ENCODE data around the gene SERHL2.
"Not testable (repeated sequence)": the region's sequence is repeated elsewhere in the genome, so short reads cannot be mapped to it uniquely, and the experiment has no call there.

The SERHL2 gene

DNA sequence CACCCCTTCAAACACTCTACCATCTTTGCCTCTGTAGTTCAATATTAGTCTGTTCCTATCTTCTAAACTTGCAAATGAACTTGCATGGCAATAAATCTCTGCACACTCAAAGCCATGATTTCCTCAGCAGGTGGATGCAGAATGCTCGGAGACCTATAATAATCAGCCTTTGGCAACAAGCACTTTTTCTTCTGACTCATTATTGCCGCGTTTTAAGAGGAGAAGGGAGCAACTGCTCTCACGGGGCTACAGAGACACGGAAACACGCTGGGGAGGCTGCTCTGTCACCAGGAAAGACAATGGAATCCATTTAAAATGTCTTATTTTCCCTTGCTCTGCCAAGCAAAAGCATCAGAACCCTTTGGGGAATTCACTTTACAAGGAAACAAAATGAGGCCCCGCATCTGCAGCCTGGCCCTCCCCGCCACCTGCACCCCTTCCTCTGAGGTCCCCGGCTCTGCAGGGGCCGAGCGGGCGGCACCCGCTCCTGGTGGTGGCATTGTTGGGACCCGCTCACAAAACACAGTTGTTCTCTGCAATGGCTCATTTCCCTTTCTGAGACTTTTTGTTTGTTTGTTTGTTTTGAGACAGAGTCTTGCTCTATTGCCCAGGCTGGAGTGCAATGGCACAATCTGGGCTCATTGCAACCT lies 18.5 kb upstream of the SERHL2 start:
- not testable (repeated sequence) for DNase-seq (ENCODE audit: low read depth in 2 of 2)

DNA sequence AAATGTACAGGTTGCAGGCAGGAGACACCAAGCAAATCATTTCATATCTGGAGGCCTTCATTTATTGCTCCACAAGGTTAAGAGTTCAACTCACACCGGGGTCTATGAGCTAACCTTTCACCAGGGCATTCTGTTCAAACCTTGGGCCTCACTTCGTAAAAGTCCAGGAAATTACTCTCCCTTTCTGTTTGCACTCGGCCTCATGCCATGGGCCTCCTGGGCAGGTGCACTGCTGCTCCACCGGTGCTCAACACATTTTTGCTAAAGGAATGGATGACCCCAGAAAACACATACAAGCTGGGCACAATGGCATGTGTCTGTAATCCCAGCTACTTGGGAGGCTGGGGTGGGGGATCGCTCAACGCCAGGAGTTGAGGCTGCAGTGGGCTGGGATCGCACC lies 17.6 kb upstream of the SERHL2 start:
- no peak for DNase-seq (ENCODE audit: low read depth in 2 of 2)

DNA sequence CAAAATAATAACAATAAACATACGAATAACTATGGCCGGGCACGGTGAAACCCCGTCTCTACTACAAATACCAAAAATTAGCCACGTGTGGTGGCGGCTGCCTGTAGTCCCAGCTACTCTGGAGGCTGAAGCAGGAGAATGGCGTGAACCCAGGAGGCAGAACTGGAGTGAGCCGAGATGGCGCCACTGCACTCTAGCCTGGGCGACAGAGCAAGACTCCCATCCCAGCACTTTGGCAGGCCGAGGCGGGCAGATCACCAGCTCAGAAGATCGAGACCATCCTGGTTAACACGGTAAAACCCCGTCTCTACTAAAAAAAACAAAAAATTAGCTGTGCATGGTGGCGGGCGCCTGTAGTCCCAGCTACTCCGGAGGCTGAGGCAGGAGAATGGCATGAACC lies 17.1 kb upstream of the SERHL2 start:
- DNase-seq (ENCODE audit: low read depth in 2 of 2) = not testable (repeated sequence)

DNA sequence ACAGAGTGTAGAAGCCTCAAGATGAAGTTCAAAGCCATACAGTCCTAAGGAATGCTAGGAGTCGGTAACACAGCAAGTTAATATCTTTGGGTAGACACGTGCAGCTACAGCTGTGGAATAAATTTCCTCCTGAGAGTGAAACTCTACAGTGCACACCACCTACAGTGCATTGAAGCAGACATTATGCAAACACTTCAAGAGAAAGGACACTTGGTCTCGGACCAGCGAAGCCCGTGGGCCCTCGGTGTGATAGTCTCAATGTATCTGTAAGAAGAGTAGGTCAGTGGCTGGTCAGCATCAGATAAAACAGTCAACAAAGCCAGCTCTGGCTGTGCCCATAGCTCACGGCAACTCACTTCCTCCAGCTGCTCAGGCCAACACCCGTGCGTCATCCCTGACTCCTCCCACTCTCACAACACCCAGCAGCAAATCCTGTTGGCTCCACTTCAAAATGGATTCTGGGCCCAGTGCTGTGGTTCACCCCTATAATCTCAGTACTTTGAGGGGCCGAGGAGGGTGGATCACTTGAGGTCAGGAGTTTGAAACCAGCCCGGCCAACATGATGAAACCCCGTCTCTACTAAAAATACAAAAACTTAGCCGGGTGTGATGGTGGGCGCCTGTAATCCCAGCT lies 16.4 kb upstream of the SERHL2 start:
- not testable (repeated sequence) for DNase-seq (ENCODE audit: low read depth in 2 of 2)

DNA sequence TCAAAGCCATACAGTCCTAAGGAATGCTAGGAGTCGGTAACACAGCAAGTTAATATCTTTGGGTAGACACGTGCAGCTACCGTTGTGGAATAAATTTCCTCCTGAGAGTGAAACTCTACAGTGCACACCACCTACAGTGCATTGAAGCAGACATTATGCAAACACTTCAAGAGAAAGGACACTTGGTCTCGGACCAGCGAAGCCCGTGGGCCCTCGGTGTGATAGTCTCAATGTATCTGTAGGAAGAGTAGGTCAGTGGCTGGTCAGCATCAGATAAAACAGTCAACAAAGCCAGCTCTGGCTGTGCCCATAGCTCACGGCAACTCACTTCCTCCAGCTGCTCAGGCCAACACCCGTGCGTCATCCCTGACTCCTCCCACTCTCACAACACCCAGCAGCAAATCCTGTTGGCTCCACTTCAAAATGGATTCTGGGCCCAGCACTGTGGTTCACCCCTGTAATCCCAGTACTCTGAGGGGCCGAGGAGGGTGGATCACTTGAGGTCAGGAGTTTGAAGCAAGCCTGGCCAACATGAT lies 14.5 kb upstream of the SERHL2 start:
- DNase-seq (ENCODE audit: low read depth in 2 of 2) = not testable (repeated sequence)

DNA sequence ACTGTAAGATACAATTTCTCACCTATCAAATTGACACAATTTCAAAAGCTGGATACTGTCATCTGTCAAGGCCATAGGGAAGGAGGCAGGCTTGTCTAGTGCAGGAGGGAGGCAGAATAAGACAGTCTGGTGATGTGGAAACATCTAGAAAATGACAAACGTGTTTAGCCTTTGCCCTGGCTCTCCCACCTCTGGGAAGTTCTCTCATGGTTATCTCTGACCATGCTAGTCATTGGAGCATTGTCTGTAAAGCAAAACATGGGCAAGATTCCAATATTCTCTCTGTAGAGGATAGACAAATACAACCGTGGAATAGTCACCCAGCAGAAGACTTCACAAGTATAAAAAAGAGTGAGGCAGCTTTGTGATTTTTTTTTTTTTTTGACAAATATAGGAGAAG lies 9.1 kb upstream of the SERHL2 start:
- no peak for DNase-seq (ENCODE audit: low read depth in 2 of 2)

DNA sequence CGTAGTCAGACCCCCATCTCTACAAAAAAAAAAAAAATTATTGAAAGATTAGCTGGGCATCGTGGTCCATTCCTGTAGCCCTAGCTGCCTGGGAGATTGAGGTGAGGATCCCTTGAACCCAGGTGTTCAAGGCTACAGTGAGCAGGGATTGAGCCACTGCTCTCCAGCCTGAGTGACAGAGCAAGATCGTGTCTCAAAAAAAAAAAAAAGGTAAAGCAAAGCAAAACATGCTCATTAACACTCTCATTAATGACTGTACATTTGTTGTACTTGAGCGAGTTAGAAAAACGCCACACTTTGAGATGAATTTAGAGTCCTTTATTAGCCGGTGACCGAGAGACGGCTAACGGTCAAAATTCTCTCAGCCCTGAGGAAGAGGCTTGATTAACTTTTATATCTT lies 6.2 kb upstream of the SERHL2 start:
- DNase-seq (ENCODE audit: low read depth in 2 of 2) = no peak

DNA sequence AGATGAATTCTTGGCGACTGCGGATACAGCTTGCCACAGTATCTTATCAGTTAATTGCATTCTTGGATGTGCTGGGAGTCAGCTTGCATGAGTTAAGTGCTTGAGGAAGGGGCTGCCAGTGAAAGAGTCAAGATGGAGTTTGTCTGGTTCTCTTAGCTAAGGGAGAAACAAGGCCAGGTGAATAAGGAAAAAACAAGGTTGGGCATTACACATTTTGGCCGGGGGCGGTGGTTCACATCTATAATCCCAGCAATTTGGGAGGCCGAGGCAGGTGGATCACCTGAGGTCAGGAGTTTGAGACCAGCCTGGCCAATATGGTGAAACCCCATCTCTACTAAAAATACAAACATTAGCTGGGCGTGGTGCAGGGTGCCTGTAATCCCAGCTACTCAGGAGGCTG lies 5.6 kb upstream of the SERHL2 start:
- not testable (repeated sequence) for DNase-seq (ENCODE audit: low read depth in 2 of 2)

DNA sequence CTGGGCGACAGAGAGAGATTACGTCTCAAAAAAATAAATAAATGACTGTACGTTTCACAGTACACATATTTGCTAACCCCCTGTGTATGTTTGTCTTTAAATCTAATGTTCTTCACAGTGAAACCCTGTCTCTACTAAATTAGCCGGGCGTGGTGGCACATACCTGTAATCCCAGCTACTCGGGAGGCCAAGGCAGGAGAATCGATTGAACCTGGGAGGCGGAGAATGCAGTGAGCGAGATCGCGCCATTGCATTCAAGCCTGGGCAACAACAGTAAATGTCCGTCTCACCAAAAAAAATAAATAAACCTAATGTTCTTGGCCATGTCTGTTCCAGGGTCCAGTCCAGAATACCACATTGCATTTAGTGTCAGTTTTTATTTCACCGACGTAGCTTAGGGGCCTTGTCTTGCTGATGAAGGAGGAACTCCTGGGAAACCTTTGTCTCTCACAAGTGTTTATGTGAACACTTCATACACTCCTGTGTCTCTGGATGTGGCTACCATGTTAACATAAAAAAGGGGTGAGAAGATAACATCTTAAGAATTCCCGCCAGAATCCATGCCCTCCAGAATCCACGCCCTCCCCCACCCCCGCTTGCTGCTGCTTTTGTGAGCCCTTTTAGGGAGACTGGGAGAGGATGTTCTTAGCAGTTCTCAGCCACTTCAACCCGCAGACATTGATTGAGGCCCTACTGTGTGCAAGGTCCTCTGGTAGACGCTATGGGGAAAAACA lies 5.0 kb upstream of the SERHL2 start:
- no peak for DNase-seq (ENCODE audit: low read depth in 2 of 2)

DNA sequence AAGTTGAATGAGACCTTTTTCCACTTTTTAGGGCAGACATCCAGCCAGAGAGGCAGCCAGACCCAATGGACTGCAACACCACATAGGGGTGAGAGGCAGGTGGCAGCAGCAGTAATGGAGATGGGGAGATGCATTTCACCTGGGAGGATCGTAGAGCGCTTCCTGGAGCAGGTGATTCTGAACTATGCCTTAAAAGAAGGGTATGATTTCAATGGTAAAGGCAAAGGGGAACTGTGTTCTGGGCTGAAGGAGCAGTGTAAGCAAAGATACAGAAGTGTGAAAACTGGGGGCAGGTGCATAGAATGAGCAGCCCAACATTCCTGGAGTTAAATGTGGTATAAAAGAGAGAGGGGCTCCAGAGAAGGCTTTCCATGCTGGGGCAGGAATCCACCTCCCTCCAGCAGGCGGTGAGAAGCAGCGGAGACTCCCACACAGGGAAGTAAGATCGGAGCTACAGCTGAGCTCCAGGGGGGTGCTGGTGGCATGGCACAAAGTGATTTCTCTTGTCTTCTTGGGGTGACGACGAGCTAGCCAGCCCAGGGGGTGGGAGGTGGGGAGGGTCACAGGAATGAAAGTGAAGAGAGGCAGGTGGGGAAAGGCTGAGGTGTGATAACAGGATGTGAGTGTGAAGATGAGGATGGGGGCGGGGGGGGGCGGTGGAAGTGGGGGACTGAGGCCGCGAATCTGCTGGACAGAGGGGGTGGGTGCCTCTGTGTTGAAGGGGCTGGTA lies 4.3 kb upstream of the SERHL2 start:
- DNase-seq (ENCODE audit: low read depth in 2 of 2) = no peak

DNA sequence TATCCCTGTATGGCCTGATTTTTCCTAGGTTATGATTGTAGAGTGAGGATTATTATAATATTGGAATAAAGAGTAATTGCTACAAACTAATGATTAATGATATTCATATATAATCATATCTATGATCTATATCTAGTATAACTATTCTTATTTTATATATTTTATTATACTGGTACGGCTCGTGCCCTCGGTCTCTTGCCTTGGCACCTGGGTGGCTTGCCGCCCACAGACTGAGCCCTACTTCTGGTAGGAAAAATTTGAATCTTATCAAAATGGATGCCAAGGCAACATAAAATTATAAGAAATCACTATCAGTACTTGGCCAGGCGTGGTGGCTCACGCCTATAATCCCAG lies 1.5 kb upstream of the SERHL2 start:
- not testable (repeated sequence) for DNase-seq (ENCODE audit: low read depth in 2 of 2)

DNA sequence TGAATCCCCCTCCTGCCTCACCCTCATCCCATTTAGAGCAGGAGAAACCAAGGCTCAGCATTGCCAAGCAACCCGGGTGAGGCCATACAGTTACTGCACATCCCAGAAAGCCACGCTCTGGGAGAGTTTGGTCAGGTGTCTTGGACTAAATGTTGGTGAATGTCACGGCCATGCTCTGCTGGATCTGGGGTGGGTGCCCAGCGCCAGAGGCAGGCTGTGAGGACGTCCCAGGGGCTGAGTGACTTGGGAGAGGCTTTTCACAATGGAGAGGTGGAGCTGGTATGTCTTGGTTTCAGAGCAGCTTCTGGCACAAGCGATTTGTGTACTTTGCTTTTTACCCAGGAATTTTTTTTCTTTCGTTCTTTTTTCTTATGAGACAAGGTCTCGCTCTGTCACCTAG lies 6.6 kb downstream of the SERHL2 start:
- no peak for DNase-seq (ENCODE audit: low read depth in 2 of 2)

DNA sequence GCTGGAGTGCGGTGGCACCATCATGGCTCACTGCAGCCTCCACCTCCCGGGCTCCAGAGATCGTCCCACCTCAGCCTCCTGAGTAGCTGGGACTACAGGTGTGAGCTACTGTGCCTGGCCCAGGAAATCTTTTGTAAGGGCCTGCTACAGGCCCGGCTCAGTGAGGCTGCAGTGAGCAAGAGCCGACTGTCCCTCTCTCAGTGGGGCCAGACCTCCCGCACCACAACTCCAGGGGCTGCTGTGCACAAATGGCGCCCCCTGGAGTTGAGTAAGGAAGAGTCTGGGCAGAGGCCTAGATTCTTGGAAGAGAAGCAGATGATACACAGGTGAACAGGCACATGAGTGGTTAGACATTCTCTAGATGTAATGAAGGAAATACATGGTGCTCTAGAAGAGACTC lies 7.0 kb downstream of the SERHL2 start:
- DNase-seq (ENCODE audit: low read depth in 2 of 2) = no peak

DNA sequence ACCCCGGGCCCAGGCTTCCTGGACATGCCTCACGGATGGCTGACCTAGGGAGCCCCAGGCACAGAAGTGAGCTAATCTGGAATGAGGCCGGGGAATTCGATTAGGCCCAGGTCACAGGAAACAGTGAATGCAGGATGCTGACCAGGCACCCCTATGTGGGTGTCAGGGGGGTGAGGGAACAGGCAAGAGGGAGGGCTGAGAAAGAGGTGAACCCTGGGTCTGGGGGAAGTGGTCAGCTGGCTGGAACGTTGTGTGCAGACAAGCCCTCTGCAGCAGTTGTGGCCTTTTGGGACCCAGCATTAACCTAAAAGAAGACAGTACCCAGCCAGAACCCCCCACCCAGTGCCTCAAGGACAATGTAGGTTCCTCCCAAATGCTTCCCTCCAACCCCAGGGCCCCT lies 8.1 kb downstream of the SERHL2 start:
- DNase-seq (ENCODE audit: low read depth in 2 of 2) = no peak

DNA sequence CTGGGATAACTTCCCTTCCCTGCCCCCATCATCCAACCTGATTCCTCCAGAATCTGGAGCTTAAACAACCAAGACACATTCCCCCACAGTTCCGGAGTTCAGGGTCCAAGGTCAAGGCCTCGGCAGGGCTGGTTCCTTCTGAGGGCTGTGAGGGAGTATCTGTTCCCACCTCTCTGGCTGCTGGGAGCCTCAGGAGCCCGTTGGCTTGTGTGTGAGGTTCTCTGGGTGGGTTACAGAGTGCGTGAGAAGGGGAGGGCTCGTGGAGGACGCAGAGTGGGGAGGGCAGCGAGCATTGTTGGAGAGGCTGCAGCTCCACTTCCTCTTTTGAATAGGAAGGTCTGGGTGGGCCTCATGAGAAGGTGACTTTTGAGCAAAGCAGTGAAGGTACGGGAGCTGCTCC lies 8.5 kb downstream of the SERHL2 start:
- DNase-seq (ENCODE audit: low read depth in 2 of 2) = no peak

DNA sequence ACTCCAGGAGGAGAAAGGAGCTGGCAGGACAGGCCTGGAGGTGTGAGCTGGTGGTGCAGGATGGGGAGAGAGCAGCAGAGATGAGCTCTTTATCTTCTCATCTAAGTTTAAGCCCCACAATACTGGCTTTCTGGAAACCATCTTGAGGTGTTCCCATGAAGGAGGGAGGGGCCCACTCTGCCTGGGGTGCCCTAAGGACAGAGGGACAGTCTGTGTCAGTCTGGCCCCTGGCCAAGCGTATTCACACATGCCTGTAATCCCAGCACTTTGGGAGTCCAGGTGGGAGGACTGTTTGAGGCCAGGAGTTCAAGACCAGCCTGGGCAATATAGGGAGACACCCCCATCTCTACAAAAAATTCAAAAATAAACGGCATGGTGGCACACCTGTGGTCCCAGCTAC lies 8.9 kb downstream of the SERHL2 start:
- DNase-seq (ENCODE audit: low read depth in 2 of 2) = no peak

DNA sequence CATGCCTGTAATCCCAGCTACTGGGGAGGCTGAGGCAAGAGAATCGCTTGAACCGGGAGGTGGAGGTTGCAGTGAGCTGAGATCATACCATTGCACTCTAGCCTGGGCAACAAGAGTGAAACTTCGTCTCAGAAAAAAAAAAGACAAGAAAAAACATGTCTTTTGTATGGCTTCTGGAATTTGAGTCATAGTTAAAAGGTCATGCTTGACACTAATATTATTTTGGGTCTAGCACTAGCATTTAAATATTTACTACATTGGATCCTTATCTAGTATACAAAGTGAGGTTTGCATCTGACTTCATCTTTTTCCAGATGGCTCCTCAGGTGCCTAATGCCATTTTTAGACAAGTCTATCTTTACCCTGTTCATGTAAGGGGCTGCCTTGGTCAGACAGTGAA lies 10.2 kb downstream of the SERHL2 start:
- DNase-seq (ENCODE audit: low read depth in 2 of 2) = not testable (repeated sequence)

DNA sequence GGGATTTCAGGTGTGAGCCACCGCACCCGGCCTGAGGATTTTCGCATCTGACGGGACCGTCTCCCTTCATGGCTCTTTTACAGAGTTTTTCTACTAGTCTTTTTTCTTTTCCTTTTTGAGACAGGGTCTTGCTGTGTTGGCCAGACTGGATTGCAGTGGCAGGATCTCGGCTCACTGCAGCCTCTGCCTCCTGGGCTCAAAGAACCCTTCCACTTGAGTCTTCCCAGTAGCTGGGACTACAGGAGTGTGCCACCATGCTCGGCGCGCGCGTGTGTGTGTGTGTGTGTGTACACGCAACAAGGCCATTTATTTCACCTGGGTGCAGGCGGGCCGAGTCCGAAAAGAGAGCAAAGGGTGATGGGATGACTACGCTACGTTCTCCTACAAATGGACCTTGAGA lies 10.9 kb downstream of the SERHL2 start:
- no peak for DNase-seq (ENCODE audit: low read depth in 2 of 2)

DNA sequence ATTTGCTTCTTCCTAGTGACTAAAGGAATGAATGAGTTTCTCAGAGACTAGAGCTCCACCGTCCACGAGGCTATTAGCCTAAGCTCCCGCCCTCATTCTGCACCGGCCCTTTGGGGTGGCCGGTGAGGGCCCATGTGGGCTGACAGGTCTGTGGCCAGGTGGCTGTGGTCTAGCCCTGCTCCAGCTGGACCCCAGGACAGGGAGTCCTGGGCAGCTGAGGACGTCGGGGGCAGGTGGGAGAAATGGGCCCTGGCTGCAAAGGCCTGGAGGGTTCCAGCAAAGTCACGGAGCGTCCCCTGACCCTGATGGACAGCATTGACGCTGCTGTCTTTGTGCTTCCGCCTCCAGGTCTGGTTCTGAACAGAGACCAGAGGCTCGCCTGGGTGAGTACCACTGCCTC lies 12.2 kb downstream of the SERHL2 start:
- DNase-seq (ENCODE audit: low read depth in 2 of 2) = no peak

DNA sequence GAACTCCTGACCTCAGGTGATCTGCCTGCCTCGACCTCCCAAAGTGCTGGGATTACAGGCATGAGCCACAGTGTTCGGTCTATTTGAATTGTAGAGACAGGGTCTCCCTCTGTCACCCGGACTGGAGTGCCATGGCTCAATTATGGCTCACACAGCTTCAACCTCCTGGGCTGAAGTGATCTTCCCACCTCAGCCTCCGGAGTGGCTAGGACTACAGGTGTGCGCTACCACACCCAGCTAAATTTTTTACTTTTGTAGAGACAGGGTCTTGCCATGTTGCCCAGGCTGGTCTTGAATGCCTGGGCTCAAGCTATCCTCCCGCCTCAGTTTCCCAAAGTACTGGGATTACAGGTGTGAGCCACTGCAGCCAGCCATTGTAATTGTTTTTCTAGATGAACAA lies 14.2 kb downstream of the SERHL2 start:
- DNase-seq (ENCODE audit: low read depth in 2 of 2) = not testable (repeated sequence)

DNA sequence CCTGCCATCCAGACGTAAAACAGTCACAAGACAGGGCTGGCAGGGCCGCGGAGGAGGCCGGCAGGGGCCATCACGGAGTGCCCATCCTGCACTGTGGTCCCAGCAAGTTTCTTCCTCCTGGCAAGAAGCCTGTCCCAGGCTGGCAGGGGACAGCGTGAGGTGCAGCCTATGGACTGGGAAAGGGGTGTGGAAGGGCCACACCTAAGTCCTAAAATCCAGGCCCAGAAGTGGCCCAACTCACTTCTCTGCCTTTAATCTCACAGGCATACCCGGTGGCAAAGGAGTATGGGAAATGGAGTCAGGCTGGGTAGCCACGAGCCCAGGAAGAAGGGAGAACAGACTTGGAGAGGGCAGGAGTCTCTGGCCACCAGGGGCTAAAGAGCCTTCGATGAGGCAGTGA lies 16.8 kb downstream of the SERHL2 start:
- not testable (repeated sequence) for DNase-seq (ENCODE audit: low read depth in 2 of 2)

DNA sequence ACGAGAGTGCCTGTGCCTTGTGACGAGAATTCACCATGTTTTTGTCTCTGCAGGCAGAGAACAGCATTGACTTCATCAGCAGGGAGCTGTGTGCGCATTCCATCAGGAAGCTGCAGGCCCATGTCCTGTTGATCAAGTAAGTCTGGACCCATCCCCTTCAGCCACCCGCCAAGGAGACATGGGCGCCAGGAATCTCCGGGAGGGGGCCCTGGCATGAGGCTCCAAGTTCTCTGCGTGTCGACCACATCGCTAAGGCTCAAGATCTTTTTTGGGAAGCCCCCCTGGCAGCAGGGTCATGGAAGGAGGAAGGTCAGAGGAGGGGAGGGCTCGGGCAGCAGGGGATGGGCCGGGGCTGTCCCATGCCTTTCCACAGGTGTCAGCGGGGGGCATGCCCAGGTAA lies 17.3 kb downstream of the SERHL2 start:
- DNase-seq (ENCODE audit: low read depth in 2 of 2) = not testable (repeated sequence)

Measured in stimulated activated CD8-positive, alpha-beta memory T cell treated with anti-CD3 and anti-CD28 coated beads, Interleukin-2, amount 100 ng/mL, for 1 hour (primary cell).